KMS-11 (cell line): Measurements from ENCODE around the gene NIPBL.

ENCODE experiments used
- H2AFZ ChIP-seq: fragments of 200-600 bp; sonication (generic); 2 replicates; pipeline ENCODE4 v1.6.1; 2016; ENCODE audit warnings: antibody characterized with exemption, mixed run types, low read depth
- H3K27ac ChIP-seq: fragments of 200-600 bp; sonication (generic); 2 replicates; pipeline ENCODE4 v1.6.1; 2016; ENCODE audit warnings: mild to moderate bottlenecking, mixed run types
- H3K27me3 ChIP-seq: fragments of 200-600 bp; sonication (generic); 2 replicates; pipeline ENCODE4 v1.6.1; 2017; ENCODE audit warnings: mild to moderate bottlenecking, low read depth, mixed run types, moderate library complexity; ENCODE audit not compliant: insufficient read depth
- H3K36me3 ChIP-seq: fragments of 200-600 bp; sonication (generic); 2 replicates; pipeline ENCODE4 v1.6.1; 2017; ENCODE audit warnings: mild to moderate bottlenecking, mixed run types; ENCODE audit not compliant: insufficient read depth
- H3K4me1 ChIP-seq: fragments of 200-600 bp; sonication (generic); 2 replicates; pipeline ENCODE4 v1.6.1; 2016; ENCODE audit warnings: mild to moderate bottlenecking, low read depth, mixed run types; ENCODE audit not compliant: poor library complexity, severe bottlenecking
- H3K4me2 ChIP-seq: fragments of 200-600 bp; sonication (generic); 2 replicates; pipeline ENCODE4 v1.7.0; 2016; ENCODE audit warnings: mild to moderate bottlenecking, mixed run types
- H3K4me3 ChIP-seq: fragments of 200-600 bp; sonication (generic); IDR thresholded peaks from 2 replicates; pipeline ENCODE4 v1.6.1; 2017; ENCODE audit warnings: low read depth, low read length, mixed read lengths; ENCODE audit not compliant: insufficient read depth
- H3K79me2 ChIP-seq: fragments of 200-600 bp; sonication (generic); 2 replicates; pipeline ENCODE4 v1.6.1; 2016; ENCODE audit warnings: low read depth, mixed run types; ENCODE audit not compliant: insufficient read depth
- H3K9ac ChIP-seq: fragments of 200-600 bp; sonication (generic); 2 replicates; pipeline ENCODE4 v1.6.1; 2016; ENCODE audit warnings: mild to moderate bottlenecking, mixed run types
- H4K20me1 ChIP-seq: fragments of 200-600 bp; sonication (generic); 2 replicates; pipeline ENCODE4 v1.6.1; 2016; ENCODE audit warnings: mild to moderate bottlenecking, mixed run types; ENCODE audit not compliant: insufficient read depth
- TF ChIP-seq, protein P1 (sequence below): fragments of 200-600 bp; sonication (generic); conservative IDR thresholded peaks from 2 replicates; pipeline ENCODE4 v1.6.1; 2017; ENCODE audit warnings: low read depth, mild to moderate bottlenecking, antibody characterized with exemption, low read length, moderate library complexity, mixed read lengths

Gene NIPBL

GRCh38 chr5:36885149-36885548 is 8.6 kb downstream of the NIPBL start:
- Histone ChIP-seq H3K4me1 (peaks cover 46% of the 10 kb centered on the region), H3K9ac (no peak overlapping the region), H3K79me2 (peaks cover 98% of the 10 kb centered on the region), H2AFZ (no peak overlapping the region), H3K36me3 (no peaks in the 10 kb centered on the region), H3K4me3 (no peak overlapping the region), H3K4me2 (no peak overlapping the region), H3K27ac (no peak overlapping the region), H4K20me1 (peaks cover 54% of the 10 kb centered on the region), H3K27me3 (no peaks in the 10 kb centered on the region)
- TF ChIP-seq, protein P1, sequence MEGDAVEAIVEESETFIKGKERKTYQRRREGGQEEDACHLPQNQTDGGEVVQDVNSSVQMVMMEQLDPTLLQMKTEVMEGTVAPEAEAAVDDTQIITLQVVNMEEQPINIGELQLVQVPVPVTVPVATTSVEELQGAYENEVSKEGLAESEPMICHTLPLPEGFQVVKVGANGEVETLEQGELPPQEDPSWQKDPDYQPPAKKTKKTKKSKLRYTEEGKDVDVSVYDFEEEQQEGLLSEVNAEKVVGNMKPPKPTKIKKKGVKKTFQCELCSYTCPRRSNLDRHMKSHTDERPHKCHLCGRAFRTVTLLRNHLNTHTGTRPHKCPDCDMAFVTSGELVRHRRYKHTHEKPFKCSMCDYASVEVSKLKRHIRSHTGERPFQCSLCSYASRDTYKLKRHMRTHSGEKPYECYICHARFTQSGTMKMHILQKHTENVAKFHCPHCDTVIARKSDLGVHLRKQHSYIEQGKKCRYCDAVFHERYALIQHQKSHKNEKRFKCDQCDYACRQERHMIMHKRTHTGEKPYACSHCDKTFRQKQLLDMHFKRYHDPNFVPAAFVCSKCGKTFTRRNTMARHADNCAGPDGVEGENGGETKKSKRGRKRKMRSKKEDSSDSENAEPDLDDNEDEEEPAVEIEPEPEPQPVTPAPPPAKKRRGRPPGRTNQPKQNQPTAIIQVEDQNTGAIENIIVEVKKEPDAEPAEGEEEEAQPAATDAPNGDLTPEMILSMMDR: no peak

- Histone ChIP-seq H3K36me3 (no peaks in the 10 kb centered on the region), H3K4me3 (no peak overlapping the region), H3K4me2 (no peak overlapping the region), H3K27ac (no peak overlapping the region), H3K9ac (no peak overlapping the region), H3K4me1 (peaks cover 39% of the 10 kb centered on the region), H2AFZ (no peak overlapping the region), H3K79me2 (peaks cover 98% of the 10 kb centered on the region), H3K27me3 (no peaks in the 10 kb centered on the region), H4K20me1 (peaks cover 48% of the 10 kb centered on the region)
- TF ChIP-seq, protein P1: no peak
These were observed 9.3 kb downstream of the NIPBL start for GRCh38 chr5:36885566-36886485.

- Histone ChIP-seq H2AFZ (no peak overlapping the region), H3K9ac (no peak overlapping the region), H3K4me3 (no peak overlapping the region), H3K4me2 (no peak overlapping the region), H3K27me3 (no peaks in the 10 kb centered on the region), H3K36me3 (no peaks in the 10 kb centered on the region), H4K20me1 (peaks cover 38% of the 10 kb centered on the region), H3K79me2 (peaks cover 98% of the 10 kb centered on the region), H3K4me1 (peaks cover 30% of the 10 kb centered on the region), H3K27ac (no peak overlapping the region)
- TF ChIP-seq, protein P1: no peak
These were observed 10.2 kb downstream of the NIPBL start for GRCh38 chr5:36886791-36887190.

- H3K79me2 ChIP-seq: peaks cover 93% of the 10 kb centered on the region
These were observed 11.0 kb downstream of the NIPBL start for GRCh38 chr5:36887532-36887931.

More at GRCh38 chr5:36887532-36887931, 11.0 kb downstream of the NIPBL start:
- H3K4me3 ChIP-seq: no peak overlapping the region
- no peak overlapping the region for H3K9ac ChIP-seq
- no peaks in the 10 kb centered on the region for H3K36me3 ChIP-seq
- H3K27ac ChIP-seq: no peak overlapping the region
- H3K4me1 ChIP-seq: peaks cover 22% of the 10 kb centered on the region
- H3K4me2 ChIP-seq: no peak overlapping the region
- H3K27me3 ChIP-seq: no peaks in the 10 kb centered on the region
- peaks cover 30% of the 10 kb centered on the region for H4K20me1 ChIP-seq
- TF ChIP-seq, protein P1: no peak
- H2AFZ ChIP-seq: no peak overlapping the region
